Neutrophil (primary cell): ENCODE data around the gene SLIT3.

Experiments used
- H3K27ac ChIP-seq: fragments of 200-600 bp; sonication (generic); 2 replicates; pipeline ENCODE4 v1.5.1; 2016; ENCODE audit warnings: mild to moderate bottlenecking, moderate library complexity
- H3K27me3 ChIP-seq: fragments of 200-600 bp; sonication (generic); 2 replicates; pipeline ENCODE4 v1.6.0; 2016; ENCODE audit warnings: mild to moderate bottlenecking
- H3K36me3 ChIP-seq: fragments of 200-600 bp; sonication (generic); 2 replicates; pipeline ENCODE4 v1.5.1; 2017
- H3K4me1 ChIP-seq, 2 experiments: fragments of 200-600 bp in 1 of 2; sonication (generic) in 1 of 2; 1 replicate in 1 of 2; 2 replicates in 1 of 2; pipeline versions ENCODE4 v1.5.1 to v1.6.1; 2013 to 2016; ENCODE audit warnings: low read depth in 1 of 2, low read length in 1 of 2, mild to moderate bottlenecking in 1 of 2, moderate library complexity in 1 of 2; ENCODE audit not compliant: control insufficient read depth in 1 of 2, insufficient read depth in 1 of 2
- H3K4me3 ChIP-seq, 2 experiments: fragments of 200-600 bp in 1 of 2; sonication (generic) in 1 of 2; 1 replicate in 1 of 2; 2 replicates in 1 of 2; pipeline ENCODE4 v1.5.1; 2013 to 2016; ENCODE audit warnings: low read depth in 1 of 2, low read length in 1 of 2, mild to moderate bottlenecking in 1 of 2, moderate library complexity in 1 of 2
- H3K9me3 ChIP-seq: fragments of 200-600 bp; sonication (generic); 2 replicates; pipeline ENCODE4 v1.5.1; 2016
- CTCF ChIP-seq: fragments of 200-600 bp; sonication (generic); IDR thresholded peaks from 2 replicates; pipeline ENCODE4 v1.5.1; 2016; ENCODE audit warnings: antibody characterized with exemption

Gene SLIT3

GRCh38 chr5:168837852-168838251 lies 463.1 kb downstream of the SLIT3 start:
- no peaks in the 10 kb centered on the region for H3K4me1 ChIP-seq
- H3K36me3 ChIP-seq = no peaks in the 10 kb centered on the region
- no peaks in the 10 kb centered on the region for H3K9me3 ChIP-seq
- H3K27ac ChIP-seq = no peak overlapping the region
- TF ChIP-seq CTCF = no peak
- H3K4me3 ChIP-seq = no peak overlapping the region
- no peaks in the 10 kb centered on the region for H3K27me3 ChIP-seq

GRCh38 chr5:168836603-168837231 lies 464.2 kb downstream of the SLIT3 start:
- Histone ChIP-seq H3K27ac (no peak overlapping the region), H3K4me1 (no peaks in the 10 kb centered on the region), H3K4me3 (no peak overlapping the region), H3K36me3 (no peaks in the 10 kb centered on the region), H3K9me3 (no peaks in the 10 kb centered on the region), H3K27me3 (no peaks in the 10 kb centered on the region)
- no peak for TF ChIP-seq CTCF

GRCh38 chr5:168833936-168834335 lies 467.0 kb downstream of the SLIT3 start:
- Histone ChIP-seq H3K4me1 (no peaks in the 10 kb centered on the region), H3K4me3 (no peak overlapping the region), H3K9me3 (no peaks in the 10 kb centered on the region), H3K36me3 (no peaks in the 10 kb centered on the region), H3K27ac (no peak overlapping the region), H3K27me3 (no peaks in the 10 kb centered on the region)
- TF ChIP-seq CTCF = no peak

- TF ChIP-seq CTCF = no peak
- H3K27ac ChIP-seq = no peak overlapping the region
These were observed 467.6 kb downstream of the SLIT3 start for GRCh38 chr5:168833383-168833782.

GRCh38 chr5:168832308-168832707 lies 468.6 kb downstream of the SLIT3 start:
- no peaks in the 10 kb centered on the region for H3K9me3 ChIP-seq
- H3K4me3 ChIP-seq = no peak overlapping the region
- no peak overlapping the region for H3K27ac ChIP-seq
- no peak for TF ChIP-seq CTCF
- no peaks in the 10 kb centered on the region for H3K27me3 ChIP-seq
- no peaks in the 10 kb centered on the region for H3K4me1 ChIP-seq
- no peaks in the 10 kb centered on the region for H3K36me3 ChIP-seq

More at GRCh38 chr5:168833383-168833782, 467.6 kb downstream of the SLIT3 start:
- H3K27me3 ChIP-seq = no peaks in the 10 kb centered on the region
- H3K9me3 ChIP-seq = no peaks in the 10 kb centered on the region
- H3K4me3 ChIP-seq = no peak overlapping the region
- H3K4me1 ChIP-seq = no peaks in the 10 kb centered on the region
- no peaks in the 10 kb centered on the region for H3K36me3 ChIP-seq
